ENCODE data around the gene VPS13C.
"Not testable (repeated sequence)": the region's sequence is repeated elsewhere in the genome, so short reads cannot be mapped to it uniquely, and the experiment has no call there.

VPS13C gene

GRCh38 chr15:62047282-62047827, 12.9 kb downstream of the VPS13C start:
- no peak for DNase-seq (ENCODE audit: low read depth in 2 of 2)

- no peak for DNase-seq (ENCODE audit: low read depth in 2 of 2)
These were observed 14.0 kb downstream of the VPS13C start for GRCh38 chr15:62046078-62046743.

GRCh38 chr15:62035256-62035924, 24.9 kb downstream of the VPS13C start:
- peak; percentile 37 to 42 for DNase-seq (ENCODE audit: low read depth in 2 of 2)

- no peak for DNase-seq (ENCODE audit: low read depth in 2 of 2)
These were observed 32.3 kb downstream of the VPS13C start for GRCh38 chr15:62027916-62028315.

DNA sequence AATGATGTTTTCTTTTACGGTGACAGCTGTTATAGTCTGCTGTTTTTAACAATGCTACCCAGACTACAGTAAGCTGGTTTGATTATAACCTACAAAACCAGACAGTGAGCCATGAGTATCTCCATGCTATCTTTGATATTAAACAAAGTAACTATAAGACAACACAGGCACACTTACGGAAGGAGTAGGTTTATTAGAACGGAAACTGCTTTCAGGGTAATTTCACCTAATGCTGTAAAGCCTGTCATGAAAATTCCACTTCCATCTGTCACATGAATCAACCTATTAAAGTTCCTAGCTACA, 33.0 kb downstream of the VPS13C start:
- no peak for DNase-seq (ENCODE audit: low read depth in 2 of 2)

DNA sequence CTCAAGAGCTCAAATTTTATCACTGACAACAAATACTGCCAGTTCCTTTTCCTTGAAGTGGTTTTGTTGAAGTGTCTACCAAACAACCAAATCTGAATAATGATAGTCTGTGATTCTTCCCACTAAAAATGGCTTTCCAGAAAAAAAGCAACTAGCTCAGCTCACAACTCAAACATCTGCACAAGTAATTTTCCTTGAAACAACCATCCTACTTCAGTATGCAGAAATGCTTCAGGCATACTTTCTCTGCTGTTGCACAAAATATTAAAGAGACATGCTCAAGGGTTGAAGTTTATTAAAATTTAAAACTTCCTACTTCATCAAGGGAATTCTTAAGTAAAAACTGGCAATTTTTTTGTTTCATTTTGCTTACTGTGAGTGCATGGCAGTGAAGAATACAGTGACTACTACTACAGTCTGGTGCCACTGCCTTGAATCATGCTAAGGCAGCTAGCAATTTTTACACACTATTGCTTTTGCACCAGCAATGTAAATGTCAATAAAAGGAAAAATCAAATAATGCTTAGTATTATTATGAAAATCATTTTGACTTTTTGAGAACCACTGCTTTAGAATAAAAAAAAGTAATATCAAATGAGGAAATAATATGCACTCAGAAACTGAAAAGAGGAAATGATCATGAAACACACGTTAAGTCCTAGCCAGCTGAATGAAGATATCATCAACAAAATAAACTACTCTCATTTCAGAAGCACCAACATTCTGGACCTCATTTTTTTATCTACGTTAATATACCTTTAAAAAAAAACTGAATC, 33.6 kb downstream of the VPS13C start:
- DNase-seq (ENCODE audit: low read depth in 2 of 2): no peak

- no peak for DNase-seq (ENCODE audit: low read depth in 2 of 2)
These were observed 38.2 kb downstream of the VPS13C start for GRCh38 chr15:62021991-62022600.

DNA sequence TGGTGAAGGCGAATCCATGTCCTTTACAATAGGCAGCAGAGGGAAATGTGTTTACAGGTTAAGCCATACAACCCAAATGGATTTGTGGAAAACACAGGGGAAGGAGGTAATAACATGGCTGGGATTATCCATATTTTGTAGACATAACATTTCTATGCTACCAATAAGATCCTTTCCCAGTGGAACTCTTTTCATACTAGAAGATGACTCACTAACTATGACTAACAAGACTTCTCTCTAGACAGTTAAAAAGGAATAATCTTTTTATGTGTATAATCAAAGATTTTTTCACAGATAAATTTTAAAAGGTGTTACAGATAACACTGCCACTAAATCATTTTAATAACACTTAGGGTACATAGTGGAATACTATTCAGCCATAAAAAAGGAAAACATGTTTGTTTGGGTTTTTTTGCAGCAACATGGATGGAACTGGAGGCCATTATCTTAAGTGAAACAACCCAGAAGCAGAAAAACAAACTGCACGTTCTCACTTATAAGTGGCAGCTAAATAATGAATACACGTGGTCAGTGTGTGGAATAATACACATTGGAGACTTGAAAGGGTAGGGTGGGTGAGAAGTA, 39.6 kb downstream of the VPS13C start:
- no peak for DNase-seq (ENCODE audit: low read depth in 2 of 2)

DNA sequence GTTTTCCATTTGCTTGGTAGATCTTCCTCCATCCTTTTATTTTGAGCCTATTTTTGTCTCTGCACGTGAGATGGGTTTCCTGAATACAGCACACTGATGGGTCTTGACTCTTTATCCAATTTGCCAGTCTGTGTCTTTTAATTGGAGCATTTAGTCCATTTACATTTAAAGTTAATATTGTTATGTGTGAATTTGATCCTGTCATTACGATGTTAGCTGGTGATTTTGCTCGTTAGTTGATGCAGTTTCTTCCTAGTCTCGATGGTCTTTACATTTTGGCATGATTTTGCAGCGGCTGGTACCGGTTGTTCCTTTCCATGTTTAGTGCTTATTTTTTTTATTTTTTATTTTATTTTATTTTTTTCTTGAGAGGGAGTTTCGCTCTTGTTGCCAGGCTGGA, 54.9 kb downstream of the VPS13C start:
- not testable (repeated sequence) for DNase-seq (ENCODE audit: low read depth in 2 of 2)

DNA sequence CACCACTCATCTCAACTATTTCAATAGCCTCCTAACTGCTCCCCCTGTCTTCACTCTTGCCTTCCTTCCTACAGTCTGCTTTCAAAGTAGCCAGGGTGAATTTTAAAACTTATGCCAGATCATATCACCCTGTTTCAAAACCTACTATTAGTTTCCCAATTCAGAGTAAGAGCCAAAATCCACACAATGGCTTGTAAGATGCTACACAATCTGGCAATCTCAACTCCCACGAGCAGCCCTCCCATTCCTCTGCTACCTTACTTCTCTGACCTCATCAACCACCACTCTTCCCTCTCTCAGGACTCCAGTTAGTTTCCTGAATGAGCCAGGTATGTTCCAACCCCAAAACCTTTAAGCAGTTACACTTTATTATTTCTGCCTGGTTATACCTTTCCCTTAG, 62.5 kb downstream of the VPS13C start:
- no peak for DNase-seq (ENCODE audit: low read depth in 2 of 2)

DNA sequence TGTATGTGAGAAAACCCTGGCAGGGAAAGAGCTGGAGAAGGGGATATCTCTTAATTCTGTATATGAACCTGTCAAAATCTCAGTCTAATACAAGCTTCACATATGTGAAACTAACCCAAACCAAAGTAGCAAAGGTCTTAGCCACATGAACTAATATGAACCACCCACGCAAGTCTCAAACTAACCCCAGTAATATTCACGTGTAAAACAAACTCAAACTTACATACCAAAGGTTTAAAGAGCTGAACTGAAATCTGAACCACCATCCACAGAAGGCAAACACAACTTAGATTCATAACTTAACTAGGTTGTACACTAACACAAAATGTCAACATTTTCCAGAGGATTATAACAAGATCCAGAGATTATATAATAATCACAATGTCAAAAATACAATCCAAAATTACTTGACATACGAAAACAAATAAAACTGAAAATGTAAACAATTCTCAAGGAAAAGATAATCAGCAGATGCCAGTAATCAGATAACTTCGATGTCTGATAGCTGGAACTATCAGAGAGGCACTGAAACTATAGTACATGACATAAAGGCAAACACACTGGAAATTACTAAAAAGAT, 64.1 kb downstream of the VPS13C start:
- DNase-seq (ENCODE audit: low read depth in 2 of 2): no peak

DNA sequence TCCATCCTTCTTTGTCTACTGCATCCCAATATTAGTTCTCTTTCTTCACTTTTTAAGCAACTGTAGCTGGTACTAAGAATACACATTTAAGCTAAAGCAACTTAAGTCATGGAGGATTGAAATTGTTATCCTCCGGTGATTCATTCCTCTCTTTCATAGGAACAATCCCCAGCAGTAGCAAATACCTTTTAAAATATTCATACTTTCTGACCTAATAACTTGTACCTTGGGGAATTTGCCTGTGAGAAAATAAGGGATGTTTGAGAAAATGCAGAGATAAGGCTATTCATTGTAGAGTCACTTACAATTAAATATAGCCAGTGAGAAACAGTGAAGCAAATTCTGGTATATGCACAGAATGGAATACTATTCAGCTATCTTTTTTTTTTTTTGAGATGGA, 66.0 kb downstream of the VPS13C start:
- DNase-seq (ENCODE audit: low read depth in 2 of 2): peak; percentile 65 to 73

DNA sequence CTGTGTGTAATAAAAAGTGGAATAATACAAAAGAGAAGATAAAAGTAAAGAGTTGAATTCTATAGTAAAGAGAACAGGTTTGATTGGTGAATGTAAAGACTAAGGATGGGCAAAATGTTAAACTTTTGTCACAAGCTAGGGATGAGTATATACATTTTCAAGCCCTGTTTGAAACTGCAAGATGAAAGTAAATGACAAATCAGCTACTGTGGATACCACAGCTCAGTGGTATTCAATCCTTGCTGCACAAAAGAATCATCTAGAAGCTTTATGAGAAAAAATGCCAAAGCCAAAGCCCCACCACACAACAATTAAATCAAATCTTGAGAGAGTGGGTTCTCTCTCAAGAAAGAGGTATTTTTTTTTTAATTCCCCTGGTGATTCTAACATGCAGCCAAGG, 67.7 kb downstream of the VPS13C start:
- no peak for DNase-seq (ENCODE audit: low read depth in 2 of 2)

DNA sequence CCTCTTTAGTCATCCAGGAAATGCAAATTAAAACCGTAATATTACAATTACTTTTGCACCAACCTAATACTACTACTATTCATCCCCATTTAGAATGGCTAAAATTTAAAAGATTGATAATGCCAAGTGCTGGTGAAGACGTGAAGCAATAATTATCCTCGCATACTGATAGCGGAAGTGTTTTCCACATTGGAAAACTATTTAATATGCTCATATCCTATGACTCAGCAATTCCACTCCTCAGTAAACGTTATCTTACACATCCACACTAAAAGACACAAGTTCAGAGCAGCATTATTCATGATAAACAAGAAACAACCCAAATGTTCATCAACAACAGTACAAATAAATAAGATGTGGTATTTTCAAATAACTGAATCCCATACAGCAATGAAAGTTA, 70.6 kb downstream of the VPS13C start:
- DNase-seq (ENCODE audit: low read depth in 2 of 2): no peak

- DNase-seq (ENCODE audit: low read depth in 2 of 2): no peak
These were observed 72.4 kb downstream of the VPS13C start for GRCh38 chr15:61987824-61988223.

- DNase-seq (ENCODE audit: low read depth in 2 of 2): no peak
These were observed 77.2 kb downstream of the VPS13C start for GRCh38 chr15:61983081-61983480.

DNA sequence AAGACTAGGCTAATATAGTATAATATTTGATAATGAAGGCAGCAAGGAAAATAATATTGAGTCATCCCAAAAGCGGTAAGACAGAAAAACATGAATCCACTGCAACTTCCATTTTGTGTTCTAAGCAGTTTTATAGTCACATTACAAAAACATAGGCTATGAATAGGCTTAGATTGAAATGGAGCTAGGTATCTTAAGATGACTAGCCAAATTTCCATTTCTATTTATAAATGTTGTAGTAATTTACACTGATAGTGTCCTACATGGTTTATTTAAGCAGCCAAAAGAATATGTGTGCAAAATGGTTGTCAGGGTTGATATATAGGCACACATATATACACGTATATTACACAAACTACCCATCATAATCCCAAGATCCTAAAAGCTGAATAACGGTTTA, 82.0 kb downstream of the VPS13C start:
- DNase-seq (ENCODE audit: low read depth in 2 of 2): no peak

DNA sequence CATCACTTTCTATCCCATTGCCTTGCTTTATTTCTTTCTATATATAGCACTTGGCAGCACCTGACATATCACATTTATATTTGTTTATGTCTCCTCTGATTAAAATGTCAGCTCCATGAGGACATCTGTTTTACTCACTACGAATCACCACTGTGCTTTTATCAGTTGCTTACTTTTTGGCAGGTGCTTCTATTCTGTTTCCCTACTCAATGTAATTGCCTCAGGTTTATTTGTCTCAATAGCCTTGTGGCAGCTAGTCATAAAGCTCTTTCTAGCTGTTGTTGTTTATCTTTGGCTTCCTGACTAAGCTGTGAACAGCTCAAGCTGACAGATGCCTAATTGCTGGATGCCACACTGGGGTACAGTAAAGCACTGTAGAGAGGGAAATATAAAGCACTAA, 85.5 kb downstream of the VPS13C start:
- no peak for DNase-seq (ENCODE audit: low read depth in 2 of 2)

GRCh38 chr15:61974118-61974517, 86.1 kb downstream of the VPS13C start:
- no peak for DNase-seq (ENCODE audit: low read depth in 2 of 2)

DNA sequence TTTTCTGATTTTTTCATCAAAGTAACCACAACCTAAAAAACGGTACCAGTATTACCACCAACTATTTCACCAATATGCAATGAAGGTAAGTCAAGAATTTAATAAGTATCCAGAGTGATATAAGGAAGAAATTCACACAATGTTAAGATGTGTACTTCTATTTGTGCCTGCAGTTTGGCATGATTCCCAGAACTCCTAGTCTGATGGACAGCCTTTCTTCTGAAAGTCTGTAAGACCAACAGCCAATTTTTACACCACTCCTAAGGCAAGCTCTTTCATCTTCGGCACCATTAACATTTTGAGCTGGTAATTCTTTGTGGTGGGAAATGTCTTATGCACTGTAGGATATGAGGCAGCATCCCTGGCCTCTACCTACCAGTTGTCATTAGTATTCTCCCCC, 108.3 kb downstream of the VPS13C start:
- no peak for DNase-seq (ENCODE audit: low read depth in 2 of 2)

- peak in 1 of 2 experiments; percentile 13 for DNase-seq (ENCODE audit: low read depth in 2 of 2)
These were observed 113.5 kb downstream of the VPS13C start for GRCh38 chr15:61946778-61947177.

DNA sequence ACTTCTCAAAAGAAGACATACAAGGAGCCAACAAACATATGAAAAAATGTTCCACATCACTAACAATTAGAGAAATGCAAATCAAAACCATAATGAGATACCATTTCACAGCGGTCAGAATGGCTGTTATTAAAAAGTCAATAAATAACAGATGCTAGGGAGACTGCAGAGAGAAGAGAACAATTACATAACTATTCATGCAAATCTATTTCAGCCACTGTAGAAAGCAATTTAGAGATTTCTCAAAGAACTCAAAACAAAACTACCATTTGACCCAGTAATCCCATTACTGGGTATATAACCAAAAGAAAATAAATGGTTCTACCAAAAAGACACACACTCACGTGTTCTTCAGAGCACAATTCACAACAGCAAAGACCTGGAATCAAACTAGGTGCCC, 116.3 kb downstream of the VPS13C start:
- no peak for DNase-seq (ENCODE audit: low read depth in 2 of 2)
